GM21528 (cell line): ENCODE measurements around the gene UNC5CL.
"Not testable (repeated sequence)": the region's sequence is repeated elsewhere in the genome, so short reads cannot be mapped to it uniquely, and the experiment has no call there.

Experiments used
- ATAC-seq: cut with Tn5 transposase; IDR thresholded peaks from one replicate; pipeline ENCODE4 v1.9.1; 2021; ENCODE audit warnings: mild to moderate bottlenecking, moderate library complexity; ENCODE audit not compliant: unreplicated experiment, low FRiP score

The UNC5CL gene

DNA sequence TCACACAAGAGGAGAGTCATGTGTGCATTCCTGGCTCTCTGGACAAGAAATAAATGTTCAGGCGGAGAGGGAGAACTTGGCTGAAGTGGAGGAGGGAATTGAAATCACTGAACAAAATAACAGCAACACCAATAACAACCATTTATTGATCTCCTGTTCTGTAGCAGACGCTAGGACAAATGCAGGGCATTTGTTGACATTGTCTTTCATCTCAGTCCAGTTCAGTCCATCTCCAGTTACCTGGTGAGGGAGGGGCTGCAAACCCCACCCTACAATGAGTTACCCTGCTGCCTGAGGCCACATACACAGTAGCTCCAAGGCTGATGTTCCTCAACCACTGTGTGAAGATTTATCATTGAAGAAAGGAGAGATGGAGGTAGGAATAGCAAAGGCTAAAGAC, 27.3 kb downstream of the UNC5CL start:
- ATAC-seq = no peak

DNA sequence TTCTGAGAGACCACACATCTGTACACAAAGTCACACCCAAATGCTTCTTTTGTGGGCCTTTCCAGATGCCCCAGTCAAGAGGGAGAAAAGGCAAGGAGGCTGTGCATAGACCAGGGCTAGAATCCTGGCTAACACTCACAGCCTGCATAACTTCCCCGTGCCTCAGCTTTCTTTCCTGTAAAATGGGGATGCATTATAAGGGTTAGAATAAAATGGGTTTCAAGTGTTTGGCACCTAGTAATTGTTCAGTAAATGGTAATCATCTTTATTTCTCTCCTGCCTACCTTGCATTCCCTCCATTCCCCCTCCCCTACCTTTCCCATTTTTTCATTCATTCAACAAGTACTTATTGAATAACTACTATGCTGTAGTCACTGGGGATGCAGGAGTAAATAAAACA, 29.4 kb downstream of the UNC5CL start:
- no peak for ATAC-seq

DNA sequence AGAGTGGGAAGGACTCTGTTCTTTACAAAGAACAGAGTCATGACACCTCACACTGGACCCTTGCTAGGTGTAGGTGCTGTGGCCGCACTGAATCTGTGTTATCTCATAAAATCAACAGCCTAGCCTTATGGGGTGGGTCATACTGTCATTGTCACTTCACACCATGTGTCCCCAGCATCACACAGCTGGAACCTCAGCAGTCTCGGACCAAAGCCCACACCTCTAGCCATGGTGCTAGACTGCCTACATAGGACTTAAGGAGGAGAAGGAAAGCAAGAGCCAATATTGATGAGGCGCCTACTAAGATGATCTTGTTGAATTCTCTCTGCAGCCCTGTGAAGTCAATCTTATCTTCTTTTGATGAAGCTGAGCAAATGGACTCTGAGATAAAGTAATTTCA, 31.0 kb downstream of the UNC5CL start:
- no peak for ATAC-seq

DNA sequence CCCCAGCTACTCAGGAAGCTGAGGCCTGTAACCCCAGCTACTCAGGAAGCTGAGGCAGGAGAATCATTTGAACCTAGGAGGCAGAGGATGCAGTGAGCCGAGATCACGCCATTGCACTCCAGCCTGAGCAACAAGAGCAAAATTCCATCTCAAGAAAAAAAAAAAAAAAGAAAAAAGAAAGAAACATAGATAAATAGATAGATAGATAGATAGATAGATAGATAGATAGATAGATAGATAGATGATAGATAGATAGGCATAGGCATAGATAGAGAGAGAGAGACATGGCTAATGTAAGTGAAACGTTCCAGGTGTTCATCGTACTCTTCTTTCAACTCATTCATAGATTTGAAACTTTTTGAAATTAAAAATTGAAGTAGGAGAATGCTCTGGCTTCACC, 32.0 kb downstream of the UNC5CL start:
- not testable (repeated sequence) for ATAC-seq

DNA sequence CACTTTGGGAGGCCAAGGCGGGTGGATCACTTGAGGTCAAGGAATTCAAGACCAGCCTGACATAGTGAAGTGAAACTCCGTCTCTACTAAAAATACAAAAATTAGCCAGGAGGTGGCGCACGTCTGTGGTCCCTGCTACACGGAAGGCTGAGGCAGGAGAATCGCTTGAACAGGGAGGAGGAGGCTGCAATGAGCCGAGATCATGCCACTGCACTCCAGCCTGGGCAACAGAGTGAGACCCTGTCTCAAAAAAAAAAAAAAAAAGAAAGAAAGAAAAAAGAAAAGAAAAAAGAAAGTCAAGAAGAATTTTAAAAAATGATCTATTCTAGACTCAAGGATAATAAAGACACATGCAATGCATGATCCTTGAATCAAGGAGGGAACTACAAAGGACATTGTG, 32.8 kb downstream of the UNC5CL start:
- ATAC-seq = not testable (repeated sequence)

DNA sequence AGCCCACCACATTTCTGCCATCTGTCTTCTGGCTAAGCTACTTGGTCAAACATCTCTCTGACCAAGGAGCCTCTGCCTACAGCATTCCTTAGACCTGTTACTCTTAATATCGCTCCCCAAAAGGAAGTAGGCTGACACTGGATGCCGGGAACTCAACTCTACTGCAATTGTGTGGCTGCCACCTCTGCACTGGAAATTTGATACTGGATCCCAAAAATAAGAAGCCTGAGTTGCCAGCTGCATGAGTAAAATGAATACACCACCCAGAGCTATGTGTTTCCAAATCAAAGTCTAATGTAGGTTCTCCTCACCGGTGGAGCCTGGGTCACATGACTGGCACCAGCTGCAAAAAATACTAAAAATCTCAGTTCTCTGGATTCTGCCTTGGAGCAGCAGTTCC, 36.9 kb downstream of the UNC5CL start:
- no peak for ATAC-seq

DNA sequence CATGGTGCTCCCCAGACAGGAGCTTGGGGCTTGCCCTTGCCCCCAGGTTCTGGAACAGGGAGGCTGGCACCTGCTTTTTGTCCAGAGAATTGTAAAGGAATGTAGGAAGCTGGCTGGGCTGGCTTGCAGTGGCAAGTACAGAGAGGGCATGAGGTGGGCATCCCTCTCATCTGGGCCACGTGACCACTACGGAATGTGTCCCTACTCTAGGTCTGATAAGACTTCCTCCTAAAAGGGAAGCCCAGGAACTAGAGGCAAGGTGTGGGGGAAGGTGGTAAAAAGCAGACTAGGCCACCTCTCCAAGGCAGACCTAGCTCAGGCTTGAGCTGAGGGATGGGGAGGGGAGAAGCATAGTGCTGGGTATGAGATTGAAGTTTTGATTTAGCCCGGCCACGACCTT, 38.8 kb downstream of the UNC5CL start:
- no peak for ATAC-seq

DNA sequence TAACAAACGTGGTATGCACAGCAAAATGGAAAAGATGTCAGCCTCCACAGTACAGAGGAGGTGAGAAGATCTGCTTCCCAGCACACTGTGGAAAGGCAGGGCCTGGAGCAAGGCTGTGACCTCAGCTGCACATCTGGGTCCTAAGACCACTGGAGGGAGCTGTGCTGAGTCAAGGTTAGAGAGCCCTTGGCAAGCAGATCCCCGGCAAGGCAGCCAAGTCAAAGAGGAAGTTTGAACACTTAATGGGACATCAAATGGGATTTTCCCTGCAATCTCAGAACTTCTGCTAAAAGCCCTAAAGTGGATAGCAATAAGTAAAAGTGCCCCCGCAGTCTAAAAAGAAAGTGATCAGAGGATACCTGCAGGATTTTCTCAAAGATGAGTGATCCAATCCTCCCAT, 39.5 kb downstream of the UNC5CL start:
- ATAC-seq = no peak

DNA sequence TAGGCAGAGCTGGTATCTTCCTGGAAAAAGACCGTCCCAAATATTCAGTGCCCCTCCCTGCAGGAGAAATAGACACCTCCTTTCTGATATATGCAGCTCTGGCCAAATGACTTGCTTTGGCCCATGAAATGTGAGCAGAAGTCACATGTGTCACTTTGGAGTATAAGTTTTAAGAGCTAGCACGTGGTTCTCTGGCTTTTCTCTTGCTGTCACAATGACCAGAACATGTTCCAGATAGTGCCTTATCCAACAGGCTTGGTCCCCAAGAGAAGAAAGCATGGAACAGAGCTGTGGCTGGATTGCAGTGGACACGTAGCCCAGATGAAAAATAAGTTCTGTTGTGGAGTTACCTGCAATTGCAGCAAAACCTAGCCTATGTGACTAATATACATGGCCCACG, 40.4 kb downstream of the UNC5CL start:
- no peak for ATAC-seq

DNA sequence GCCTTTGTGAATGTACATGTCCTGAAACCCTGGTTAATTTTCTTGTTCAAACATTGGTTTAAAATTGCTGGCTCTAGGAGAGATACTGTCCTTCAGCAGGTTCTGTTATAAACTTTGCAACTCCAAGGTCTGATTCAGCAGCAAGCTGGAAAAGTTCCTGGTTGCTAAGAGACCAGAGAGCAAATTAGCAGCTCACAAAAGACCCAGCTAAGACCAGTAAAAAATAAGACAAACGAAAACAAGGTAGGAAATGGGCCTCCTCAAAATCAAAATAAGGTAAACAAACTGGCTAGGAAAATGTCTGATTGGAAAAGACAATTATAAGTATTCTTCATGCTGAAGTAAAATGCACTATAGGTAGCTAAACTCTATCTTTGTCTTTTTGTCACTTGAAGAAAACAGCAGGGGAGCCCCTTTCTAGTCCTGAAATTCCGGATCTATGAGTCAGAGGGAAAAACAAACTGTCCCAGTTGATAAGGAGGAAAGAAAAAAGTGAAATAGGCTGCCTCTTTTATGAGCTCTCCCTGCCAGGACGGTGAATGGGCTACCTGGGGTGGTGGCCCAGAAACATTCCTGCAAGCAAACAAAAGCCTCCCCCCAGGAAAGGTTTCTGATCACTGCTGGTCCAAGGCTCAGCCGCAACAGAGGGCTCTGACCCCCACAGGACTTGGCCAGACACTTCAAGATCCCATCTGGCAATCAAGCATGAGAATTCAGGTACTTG, 41.6 kb downstream of the UNC5CL start:
- no peak for ATAC-seq

DNA sequence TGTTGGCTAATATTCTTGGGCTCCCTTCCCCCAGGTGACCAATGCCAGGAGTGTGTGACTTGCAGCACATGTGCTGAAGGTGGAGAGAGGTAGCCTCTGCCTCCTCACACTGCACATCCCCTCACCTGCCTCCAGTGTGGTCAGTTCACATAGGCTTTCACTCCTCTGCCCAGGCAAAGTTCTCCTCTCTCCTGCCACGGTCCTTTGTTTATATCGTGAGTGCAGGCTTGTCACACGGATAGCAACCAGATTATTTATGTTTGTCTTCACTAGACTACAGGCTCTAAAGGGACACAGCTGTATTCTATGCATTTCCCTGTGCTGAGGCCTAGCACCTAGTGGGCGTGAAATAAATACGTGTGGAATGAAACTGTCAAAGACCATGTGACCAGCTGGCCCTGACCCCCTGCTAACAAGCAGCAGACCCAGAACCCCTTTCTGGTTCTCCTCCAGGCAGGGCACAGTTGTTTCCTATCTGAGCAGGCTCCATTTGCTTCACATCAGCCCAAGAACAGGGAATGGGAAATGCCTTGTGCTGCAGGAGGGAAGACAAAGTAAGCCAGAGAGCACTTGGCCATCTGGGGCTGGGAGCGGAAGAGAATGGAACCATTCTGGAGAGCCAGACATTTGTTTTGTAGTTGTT, 42.3 kb downstream of the UNC5CL start:
- ATAC-seq = no peak

DNA sequence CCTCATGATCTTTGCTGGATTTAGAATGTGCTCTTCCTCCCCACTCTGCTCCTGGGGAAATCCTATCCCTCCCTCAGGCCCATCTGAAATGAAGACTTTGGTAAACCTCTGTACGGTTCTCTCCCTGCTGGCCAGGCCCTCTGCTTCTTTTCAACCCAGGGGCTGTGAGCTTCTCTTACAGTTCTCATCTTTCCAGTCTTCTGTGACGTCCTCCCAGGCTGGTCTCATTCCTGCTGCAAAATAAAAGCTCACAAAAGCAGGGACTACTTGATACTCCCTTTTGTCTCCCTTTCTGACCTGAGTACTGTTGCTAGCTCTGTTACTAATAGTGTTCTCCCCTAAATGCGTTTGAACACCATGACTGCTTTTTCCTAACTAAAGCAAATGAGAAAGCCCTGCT, 46.3 kb downstream of the UNC5CL start:
- ATAC-seq = no peak

DNA sequence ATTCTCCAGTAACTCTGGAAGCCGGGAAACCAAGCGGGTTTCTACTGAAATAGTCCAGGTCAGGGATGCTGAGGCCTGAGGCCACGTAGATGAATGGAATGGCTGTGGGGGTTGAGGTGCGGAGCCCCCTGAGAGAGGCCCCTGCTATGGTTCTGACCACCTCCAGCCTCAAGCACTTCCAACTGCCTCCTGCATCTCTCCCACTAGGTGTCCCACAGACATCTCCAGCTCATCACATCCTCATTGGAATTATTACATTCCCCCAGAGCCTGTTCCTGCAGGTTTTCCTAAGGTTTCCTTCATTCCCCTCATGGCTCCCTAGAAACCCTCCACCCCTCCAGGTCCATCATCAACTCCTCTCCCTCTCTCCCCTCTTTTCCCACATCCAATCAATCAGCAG, 48.7 kb downstream of the UNC5CL start:
- ATAC-seq = no peak

DNA sequence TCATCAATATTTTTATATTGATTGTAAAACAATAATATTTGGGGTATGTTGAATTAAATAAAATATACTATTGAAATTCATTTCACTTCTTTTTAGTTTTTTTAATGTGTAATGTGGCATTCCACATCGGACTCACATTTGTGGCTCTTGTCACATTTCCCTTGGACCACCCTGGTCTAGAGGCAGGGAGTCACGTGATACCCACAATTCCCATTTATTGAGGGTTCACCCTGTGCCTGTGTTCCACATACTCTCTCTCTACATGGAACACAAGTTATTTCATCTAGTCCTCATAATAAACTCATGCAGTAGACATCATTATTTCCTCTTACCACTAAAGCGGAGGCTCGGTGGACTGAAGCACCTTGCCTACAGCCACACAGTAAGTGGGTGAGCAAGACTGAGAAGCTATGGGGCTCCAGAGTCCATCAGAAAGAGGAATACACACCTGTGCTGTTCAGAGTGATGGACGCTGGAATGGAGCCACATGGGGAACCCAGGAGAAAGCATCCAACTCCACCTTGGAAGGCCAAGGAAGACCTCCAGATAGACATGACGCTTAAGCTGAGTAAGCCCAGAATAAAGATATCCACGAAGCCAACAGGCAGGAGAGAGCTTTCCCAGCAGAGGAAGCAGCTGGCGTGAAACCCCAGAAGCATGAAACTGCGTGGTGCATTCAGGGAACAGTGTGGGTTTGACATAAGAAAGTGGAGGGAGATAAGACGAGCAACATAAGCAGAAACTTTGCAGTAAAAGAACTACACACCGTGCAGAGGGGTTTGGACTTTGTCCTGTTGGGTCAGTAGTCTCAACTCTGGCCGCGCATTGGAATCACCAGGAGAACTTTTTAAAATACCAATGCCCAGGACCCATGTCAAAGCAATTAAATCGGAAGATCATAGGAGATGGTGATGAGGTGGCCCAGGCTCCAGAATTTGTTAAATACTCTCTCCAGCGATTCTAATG, 49.5 kb downstream of the UNC5CL start:
- ATAC-seq = no peak

DNA sequence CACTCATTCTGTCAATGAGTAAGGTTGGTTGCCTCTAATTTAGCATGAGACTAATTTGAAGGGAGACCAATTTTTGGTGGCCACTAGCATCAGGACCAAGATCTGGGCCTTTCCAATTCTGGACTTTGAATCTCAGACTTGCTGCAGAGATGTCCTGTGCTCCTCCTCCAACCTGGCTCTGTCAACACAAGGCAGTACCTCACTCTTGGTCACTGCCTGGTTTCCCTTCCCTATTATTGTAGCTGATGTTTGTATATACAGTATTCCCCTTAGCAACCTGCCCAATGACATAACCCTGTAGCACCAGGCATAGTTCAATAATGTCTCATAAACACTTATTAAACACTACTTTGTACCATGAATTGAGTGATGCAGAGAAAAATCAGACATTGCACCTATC, 50.4 kb downstream of the UNC5CL start:
- no peak for ATAC-seq

DNA sequence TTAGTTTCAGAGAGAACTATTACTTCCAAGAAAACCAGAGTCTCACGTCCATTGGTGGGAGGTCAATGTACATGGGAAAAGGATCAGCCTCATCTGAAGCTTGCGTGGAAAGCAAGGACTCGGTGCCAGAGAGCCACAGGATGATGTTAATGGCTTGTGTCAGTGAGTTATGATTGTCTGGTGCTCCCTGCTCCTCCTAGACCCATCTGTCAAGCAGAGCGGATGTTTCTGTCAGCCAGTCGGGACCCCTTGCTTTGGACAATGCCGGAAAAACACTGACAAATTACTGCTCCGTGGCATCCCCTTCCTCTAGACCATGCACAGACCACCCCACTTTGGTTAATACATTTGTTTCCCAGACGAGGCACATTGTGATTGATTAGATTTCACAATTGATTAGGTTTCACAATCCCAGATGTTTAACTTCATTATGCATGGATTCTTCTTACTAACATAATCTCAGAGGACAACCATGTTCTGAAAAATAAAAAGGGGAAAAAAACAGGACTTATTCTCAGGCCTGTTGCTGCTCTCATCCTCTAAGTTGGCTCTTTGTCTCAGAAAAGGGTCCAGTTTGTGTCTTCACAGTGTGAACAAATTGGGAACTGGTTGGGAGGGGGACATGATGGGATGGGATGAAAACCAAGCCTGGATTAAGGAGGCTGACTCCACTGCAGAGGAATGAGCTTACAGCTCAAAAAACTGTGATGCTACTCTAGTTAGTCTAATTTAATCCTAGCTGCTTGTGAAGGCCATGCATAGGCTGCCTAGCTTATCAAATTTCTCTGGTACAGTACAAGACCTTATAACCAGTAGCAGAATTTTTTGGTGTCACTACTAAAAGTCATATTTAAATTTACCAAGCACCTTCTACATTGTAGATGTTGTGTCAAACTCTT, 51.9 kb downstream of the UNC5CL start:
- no peak for ATAC-seq

DNA sequence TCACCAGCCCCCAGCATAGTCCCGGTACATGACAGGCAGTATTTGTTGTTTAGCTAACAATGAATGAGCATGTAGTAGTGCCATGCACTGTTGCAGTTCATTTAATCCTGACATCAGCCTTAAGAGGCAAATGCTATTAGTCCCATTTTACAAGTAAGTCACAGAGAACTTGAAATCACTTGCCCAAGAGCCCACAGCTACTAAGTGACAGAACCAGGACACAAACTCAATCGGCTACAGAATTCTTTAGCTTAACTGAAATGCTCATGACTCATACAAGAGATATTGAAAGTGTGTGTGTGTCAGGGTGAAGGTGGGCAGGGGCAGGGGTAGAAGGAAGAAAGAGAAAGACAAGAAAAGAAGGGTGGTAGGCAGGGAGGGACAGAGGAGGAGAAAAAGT, 52.7 kb downstream of the UNC5CL start:
- no peak for ATAC-seq

DNA sequence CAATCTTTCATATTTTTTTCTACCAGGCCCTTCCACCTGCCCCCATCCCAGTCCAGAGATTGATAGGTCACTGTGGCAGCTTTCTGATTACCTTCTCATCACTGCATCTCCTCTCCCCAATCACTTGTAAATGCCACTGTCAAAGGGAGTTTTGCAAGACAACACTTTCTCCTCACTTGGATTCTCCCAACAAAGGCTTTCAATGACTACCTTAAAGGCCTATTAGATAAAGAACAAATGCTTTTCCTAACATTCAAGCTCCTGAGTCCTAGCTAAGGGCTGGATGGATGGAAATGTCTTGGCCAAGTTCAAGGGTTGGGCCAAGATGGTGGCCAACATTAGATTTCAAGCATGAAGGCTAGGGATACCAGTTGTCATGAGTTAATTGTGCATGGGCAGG, 55.3 kb downstream of the UNC5CL start:
- no peak for ATAC-seq

DNA sequence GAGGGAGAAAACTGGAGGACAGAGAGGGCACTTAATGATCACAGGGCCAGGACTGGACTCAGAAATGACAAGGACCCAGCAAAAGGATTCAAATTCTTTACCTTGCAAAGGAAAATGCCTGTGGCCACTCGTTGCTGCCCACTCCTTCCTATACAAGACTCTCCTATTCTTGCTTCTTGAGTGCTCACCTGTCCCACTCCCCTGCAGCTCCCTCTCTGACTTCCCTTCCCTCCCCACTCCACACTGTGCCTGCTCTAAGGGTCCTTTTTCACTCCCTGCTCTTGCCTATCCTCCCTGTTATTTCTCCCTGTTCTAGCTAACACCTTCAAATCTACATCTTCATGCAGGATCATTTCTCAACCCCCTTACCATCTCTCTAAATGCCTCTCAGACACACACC, 56.1 kb downstream of the UNC5CL start:
- no peak for ATAC-seq

DNA sequence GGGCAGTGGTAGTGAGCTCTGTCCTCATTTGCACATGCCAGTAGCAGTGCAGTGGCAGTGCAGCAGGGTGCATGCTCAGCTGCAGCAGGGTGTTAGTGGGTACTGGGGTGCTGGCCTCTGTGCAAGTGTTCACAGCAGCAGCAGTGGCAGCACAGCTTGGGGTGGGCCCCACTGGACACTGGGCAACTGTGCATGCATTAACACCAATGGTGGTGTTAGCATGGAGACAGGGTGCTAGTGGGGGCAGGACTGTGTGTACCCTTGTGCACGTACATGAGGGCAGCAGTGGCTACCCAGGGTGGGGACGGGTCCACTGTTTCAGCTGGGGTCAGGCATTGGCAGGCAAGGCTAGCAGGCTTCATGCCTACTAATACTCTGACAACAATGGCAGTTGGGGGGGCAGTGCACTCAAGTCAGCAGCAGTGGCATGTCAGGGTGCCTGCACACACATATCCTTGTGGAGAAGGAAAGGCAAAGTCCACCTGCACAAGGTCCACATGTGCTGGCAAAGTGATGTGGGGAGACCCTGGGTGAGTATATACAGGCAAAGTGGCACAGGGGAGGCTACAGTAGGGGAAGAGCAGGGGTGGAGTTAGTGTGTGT, 60.2 kb downstream of the UNC5CL start:
- no peak for ATAC-seq
